Measurements from ENCODE around the gene HMOX2.

Gene HMOX2

GRCh38 chr16:4510747-4511426, 34.7 kb downstream of the HMOX2 start:
- TF ChIP-seq CTCF (IDR thresholded peaks at IDR 0.05) (no peak), ZFX (IDR thresholded peaks at IDR 0.05; ENCODE audit: borderline replicate concordance) (no peak)

GRCh38 chr16:4511441-4512082, 35.4 kb downstream of the HMOX2 start:
- TF ChIP-seq ZFX (IDR thresholded peaks at IDR 0.05; ENCODE audit: borderline replicate concordance) (no peak), CTCF (IDR thresholded peaks at IDR 0.05) (peak; percentile 41)
- H3K27ac ChIP-seq: no peak overlapping the region

More at GRCh38 chr16:4510747-4511426, 34.7 kb downstream of the HMOX2 start:
- no peak overlapping the region for H3K27ac ChIP-seq

- TF ChIP-seq ZFX (IDR thresholded peaks at IDR 0.05; ENCODE audit: borderline replicate concordance) (no peak), CTCF (IDR thresholded peaks at IDR 0.05) (no peak)
- no peak overlapping the region for H3K27ac ChIP-seq
Measured at GRCh38 chr16:4512473-4512872, 36.3 kb downstream of the HMOX2 start.

- H3K27ac ChIP-seq: no peak overlapping the region
Measured at GRCh38 chr16:4513086-4513860, 37.1 kb downstream of the HMOX2 start.

GRCh38 chr16:4513881-4514280, 37.7 kb downstream of the HMOX2 start:
- TF ChIP-seq ZFX (IDR thresholded peaks at IDR 0.05; ENCODE audit: borderline replicate concordance) (no peak), CTCF (IDR thresholded peaks at IDR 0.05) (no peak)
- H3K27ac ChIP-seq: no peak overlapping the region

More at GRCh38 chr16:4513086-4513860, 37.1 kb downstream of the HMOX2 start:
- TF ChIP-seq CTCF (IDR thresholded peaks at IDR 0.05): no peak
- no peak for TF ChIP-seq ZFX (IDR thresholded peaks at IDR 0.05; ENCODE audit: borderline replicate concordance)

- TF ChIP-seq ZFX (IDR thresholded peaks at IDR 0.05; ENCODE audit: borderline replicate concordance) (no peak), CTCF (IDR thresholded peaks at IDR 0.05) (no peak)
- no peak overlapping the region for H3K27ac ChIP-seq
Measured at GRCh38 chr16:4514606-4515005, 38.4 kb downstream of the HMOX2 start.
